GM19463 (cell line): ENCODE results near the gene MYB.
"Not testable (repeated sequence)": the region's sequence is repeated elsewhere in the genome, so short reads cannot be mapped to it uniquely, and the experiment has no call there.

ENCODE experiments used
- ATAC-seq: cut with Tn5 transposase; IDR thresholded peaks from one replicate; pipeline ENCODE4 v1.9.1; 2021; ENCODE audit warnings: mild to moderate bottlenecking, moderate library complexity; ENCODE audit not compliant: unreplicated experiment

Gene MYB

GRCh38 chr6:135180542-135181332 lies at the start of gene MYB:
TSS of gene MYB (plus strand) at chr6:135181308. CDS start at chr6:135181514, 206 bp downstream.
- ATAC-seq: peak; percentile 30

- no peak for ATAC-seq
Measured at GRCh38 chr6:135132776-135133175, 48.3 kb upstream of the MYB start.

- no peak for ATAC-seq
Measured at GRCh38 chr6:135135835-135136234, 45.3 kb upstream of the MYB start.

GRCh38 chr6:135137826-135138225 lies 43.3 kb upstream of the MYB start:
- no peak for ATAC-seq

GRCh38 chr6:135141182-135141581 lies 39.9 kb upstream of the MYB start:
- ATAC-seq: no peak

GRCh38 chr6:135141728-135142127 lies 39.4 kb upstream of the MYB start:
- peak; percentile 60 for ATAC-seq

GRCh38 chr6:135142232-135142631 lies 38.9 kb upstream of the MYB start:
- peak; percentile 10 for ATAC-seq

- no peak for ATAC-seq
Measured at GRCh38 chr6:135144673-135145062, 36.4 kb upstream of the MYB start.

GRCh38 chr6:135145063-135145800 lies 35.9 kb upstream of the MYB start:
- no peak for ATAC-seq

- no peak for ATAC-seq
Measured at GRCh38 chr6:135146162-135146934, 34.8 kb upstream of the MYB start.

GRCh38 chr6:135147637-135148592 lies 33.2 kb upstream of the MYB start:
- ATAC-seq: no peak

- ATAC-seq: no peak
Measured at GRCh38 chr6:135148889-135149288, 32.2 kb upstream of the MYB start.

GRCh38 chr6:135149376-135149775 lies 31.7 kb upstream of the MYB start:
- ATAC-seq: no peak

GRCh38 chr6:135150481-135150880 lies 30.6 kb upstream of the MYB start:
- not testable (repeated sequence) for ATAC-seq

GRCh38 chr6:135154125-135154524 lies 27.0 kb upstream of the MYB start:
- ATAC-seq: not testable (repeated sequence)

GRCh38 chr6:135158397-135158796 lies 22.7 kb upstream of the MYB start:
- ATAC-seq: no peak

GRCh38 chr6:135159531-135159930 lies 21.6 kb upstream of the MYB start:
- ATAC-seq: peak; percentile 46

GRCh38 chr6:135161411-135162395 lies 19.4 kb upstream of the MYB start:
- ATAC-seq: no peak
